ENCODE results near the gene LRRC8A. TPM values are rescaled to one million over a fixed set of nuclear protein-coding genes. Genes with fewer than 3 reads are reported as not detected.
"Not testable (repeated sequence)": the region's sequence is repeated elsewhere in the genome, so short reads cannot be mapped to it uniquely, and the experiment has no call there.

The LRRC8A gene
- 44.4 and 47.4 TPM in 2 replicates for total RNA-seq

GRCh38 chr9:128881884-128882676, at the start of gene LRRC8A, which contains the start of gene KYAT1:
TSS of gene LRRC8A (plus strand) at chr9:128882133. CDS start at chr9:128907165, 25,032 bp downstream.
TSS of gene KYAT1 (minus strand) at chr9:128881950. CDS start at chr9:128845405, 36,545 bp downstream.
- peak; percentile 86 for DNase-seq (ENCODE audit: low read depth)

DNA sequence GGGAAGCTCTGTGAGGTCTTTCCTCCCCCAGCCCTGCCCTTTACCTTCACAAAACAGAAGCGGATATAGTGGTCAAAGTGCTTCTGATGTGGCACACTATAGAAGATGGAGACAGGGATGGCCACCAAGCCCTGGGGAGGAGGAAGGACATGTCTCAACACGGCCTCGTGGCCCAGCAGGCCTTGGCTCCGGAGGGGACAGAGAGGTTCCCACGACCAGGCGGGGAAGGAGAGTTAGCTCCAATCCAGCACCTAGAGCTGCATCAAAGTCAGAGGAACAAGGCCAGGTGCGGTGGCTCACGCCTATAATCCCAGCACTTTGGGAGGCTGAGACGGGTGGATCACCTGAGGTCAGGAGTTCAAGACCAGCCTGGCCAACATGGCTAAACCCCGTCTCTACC, 48.2 kb upstream of the LRRC8A start:
- DNase-seq (ENCODE audit: low read depth), result no peak

GRCh38 chr9:128835246-128836210, 46.4 kb upstream of the LRRC8A start:
- DNase-seq (ENCODE audit: low read depth), result no peak

- DNase-seq (ENCODE audit: low read depth), result no peak
Measured at GRCh38 chr9:128836509-128837145, 45.3 kb upstream of the LRRC8A start.

DNA sequence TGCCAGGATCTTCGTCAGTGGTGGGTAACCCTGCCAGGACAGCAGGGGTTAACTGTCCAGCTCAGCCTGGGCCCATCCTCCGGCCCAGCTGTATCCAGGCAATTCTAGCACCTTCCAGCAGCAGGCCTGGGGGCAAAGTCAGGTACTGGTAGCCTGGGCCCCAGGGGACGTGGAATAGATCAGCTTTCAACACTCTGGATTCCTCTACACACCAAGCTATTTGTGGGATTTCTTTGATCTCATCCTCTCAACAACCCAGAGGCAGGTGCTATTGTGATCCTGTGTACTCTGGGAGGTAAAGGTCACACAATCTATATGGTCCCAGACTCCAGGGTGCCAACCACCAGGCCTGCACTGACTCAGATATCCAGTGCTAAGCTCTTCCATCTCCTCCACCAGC, 43.6 kb upstream of the LRRC8A start:
- DNase-seq (ENCODE audit: low read depth), result no peak

DNA sequence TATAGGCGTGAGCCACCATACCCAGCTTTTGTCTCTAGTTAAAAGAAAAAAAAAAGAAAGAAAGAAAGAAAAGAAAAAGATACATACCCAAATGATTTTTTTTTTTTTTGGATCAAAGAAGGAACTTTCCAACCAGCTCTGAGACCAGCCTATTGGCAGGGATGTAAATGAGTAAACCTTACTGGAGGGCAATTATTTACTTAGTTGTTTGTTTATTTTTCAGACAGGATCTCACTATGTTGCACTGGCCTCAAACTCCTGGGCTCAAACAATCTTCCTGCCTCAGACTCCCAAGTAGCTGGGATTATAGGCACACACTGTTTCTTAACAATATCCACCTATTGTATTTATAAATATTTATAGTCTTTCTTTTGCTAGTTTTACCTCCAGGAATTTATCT, 41.4 kb upstream of the LRRC8A start:
- DNase-seq (ENCODE audit: low read depth), result no peak

DNA sequence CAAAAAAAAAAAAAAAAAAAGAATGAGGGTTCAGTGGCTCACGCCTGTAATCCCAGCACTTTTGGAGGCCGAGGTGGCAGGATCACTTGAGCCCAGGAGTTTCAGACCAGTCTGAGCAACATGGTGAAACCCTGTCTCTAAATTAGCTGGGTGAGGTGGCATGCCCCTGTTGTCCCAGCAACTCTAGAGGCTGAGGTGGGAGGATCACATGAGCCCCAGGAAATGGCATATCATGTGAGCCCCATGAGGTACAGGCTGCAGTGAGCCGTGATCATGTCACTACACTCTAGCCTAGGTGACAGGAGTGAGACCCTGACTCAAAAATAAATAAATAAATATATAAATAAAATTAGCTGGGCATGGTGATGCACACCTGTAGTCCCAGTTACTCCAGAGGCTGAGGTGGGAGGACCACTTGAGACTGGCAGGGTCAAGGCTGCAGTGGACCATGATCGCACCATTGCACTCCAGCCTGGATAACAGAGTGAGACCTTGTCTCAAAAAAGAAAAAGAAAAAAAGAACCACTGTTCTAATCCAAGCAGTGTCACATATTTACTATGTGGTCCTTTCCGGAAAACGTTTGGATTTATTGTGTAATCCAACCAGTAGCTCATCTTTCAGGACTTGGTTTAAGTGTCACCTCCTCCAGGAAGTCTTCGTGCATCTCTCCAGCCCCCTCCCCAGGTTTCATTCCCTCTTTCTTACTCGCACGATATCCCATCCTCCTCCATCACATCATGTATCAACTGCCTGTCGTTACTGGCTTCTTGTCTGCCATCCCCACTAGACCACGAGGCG, 40.0 kb upstream of the LRRC8A start:
- no peak for DNase-seq (ENCODE audit: low read depth)

GRCh38 chr9:128843171-128843570, 38.8 kb upstream of the LRRC8A start:
- DNase-seq (ENCODE audit: low read depth), result not testable (repeated sequence)

DNA sequence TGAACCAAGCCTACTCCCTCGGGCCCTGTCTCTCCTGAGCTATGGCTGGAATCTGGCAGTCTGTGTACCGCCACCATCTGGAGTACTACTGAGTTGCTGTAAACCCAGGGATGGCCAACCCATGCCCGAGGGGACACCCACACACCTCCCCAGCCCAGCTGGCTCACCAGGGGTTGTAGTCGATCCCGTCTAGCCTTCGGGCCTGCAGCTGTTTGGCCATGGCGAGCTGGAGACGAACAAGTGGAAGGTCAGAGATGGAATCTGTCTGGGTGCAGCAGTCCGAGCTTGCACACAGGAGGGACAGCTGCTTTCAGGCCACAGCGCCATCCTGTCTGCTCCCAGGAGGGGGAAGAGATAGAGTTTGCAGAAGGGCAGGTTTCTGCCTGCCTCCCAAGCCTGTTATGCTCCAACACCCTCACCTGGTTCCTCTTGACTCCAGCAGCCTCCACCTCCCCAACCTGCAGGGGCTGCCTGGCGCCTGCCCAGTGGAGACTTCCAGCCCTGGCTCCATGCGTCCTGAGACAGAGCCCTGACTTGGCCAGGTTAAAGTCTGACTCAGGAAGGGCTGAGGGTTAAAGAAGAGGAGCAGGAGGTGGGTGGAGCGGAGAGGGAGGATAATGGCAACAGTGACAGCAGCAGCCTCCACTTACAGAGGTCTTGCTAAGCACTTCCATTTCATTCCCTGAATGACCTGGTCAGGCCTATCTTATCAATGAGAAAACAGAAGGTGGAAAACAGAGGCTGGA, 36.6 kb upstream of the LRRC8A start:
- peak; percentile 15 for DNase-seq (ENCODE audit: low read depth)

- DNase-seq (ENCODE audit: low read depth), result no peak
Measured at GRCh38 chr9:128846680-128847030, 35.3 kb upstream of the LRRC8A start.

DNA sequence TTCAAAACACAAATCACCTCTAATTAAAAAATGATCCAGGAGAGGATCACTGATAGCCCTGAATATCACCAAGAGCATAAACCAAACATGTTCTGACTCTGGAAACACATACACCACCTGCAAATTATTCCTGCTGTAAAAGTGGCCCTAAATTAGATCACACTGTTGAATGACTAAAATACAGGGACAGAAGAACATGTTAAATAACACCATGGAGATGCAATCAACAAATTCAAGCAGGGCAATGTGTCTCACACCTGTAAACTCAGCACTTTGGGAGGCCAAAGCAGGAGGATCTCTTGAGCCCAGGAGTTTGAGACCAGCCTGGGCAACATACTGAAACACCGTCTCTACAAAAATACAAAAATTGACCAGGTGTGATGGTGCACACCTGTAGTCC, 34.1 kb upstream of the LRRC8A start:
- no peak for DNase-seq (ENCODE audit: low read depth)

GRCh38 chr9:128851024-128851423, 30.9 kb upstream of the LRRC8A start:
- not testable (repeated sequence) for DNase-seq (ENCODE audit: low read depth)

DNA sequence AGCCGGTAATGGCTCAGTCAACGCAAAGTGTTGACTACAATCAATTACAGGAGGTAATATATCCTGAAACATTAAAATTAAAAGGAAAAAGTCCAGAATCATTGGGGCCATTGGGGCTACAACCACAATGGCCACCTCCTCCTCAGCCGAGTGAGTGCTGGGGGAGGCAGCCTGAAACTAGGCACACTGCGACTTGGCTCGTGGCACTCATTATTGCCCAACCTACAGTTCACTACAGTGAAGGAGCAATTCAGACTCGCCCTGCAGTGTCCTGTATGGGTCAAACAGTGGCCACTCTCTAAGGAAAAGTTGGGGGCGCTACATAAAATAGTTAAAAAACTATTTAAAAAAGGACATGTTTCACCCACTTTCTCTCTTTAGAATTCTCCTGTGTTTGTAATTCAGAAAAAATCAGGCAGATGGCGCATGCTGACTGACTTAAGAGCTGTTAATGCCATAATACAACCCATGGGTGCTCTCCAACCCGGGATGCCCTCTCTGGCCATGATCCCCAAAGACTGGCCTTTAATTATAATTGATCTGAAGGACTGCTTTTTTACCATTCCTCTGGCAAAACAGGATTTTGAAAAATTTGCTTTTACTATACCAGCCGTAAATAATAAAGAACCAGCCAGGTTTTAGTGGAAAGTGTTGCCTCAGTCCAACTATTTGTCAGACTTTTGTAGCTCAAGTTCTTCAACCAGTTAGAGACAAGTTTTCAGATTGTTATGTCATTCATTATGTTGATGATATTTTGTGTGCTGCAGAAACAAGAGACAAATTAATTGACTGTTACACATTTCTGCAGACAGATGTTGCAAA, 29.9 kb upstream of the LRRC8A start:
- peak; percentile 45 for DNase-seq (ENCODE audit: low read depth)

GRCh38 chr9:128852646-128853045, 29.3 kb upstream of the LRRC8A start:
- DNase-seq (ENCODE audit: low read depth), result not testable (repeated sequence)

DNA sequence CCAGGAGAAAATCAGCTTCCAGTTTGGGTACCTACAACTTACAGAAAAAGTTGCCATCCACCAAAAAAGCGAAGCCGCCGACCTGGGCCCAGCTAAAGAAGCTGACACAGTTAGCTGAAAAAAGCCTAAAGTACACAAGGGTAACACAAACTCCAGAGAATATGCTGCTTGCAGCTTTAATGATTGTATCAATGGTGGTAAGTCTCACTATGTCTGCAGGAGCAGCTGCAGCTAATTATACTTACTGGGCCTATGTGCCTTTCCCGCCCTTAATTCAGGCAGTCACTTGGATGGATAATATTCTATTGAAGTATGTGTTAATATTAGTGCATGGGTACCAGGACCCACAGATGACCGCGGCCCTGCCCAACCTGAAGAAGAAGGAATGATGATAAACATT, 27.5 kb upstream of the LRRC8A start:
- not testable (repeated sequence) for DNase-seq (ENCODE audit: low read depth)

DNA sequence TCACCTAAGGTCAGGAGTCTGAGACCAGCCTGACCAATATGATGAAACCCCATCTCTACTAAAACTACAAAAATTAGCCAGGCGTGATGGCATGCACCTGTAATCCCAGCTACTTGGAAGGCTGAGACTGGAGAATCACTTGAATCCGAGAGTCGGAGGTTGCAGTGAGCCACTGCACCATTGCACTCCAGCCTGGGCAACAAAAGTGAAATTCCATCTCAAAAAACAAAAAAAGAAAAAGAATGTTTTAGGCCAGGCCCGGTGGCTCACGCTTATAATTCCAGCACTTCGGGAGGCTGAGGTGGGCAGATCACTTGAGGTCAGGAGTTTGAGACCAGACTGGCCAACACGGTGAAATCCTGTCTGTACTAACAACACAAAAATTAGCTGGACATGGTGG, 23.5 kb upstream of the LRRC8A start:
- not testable (repeated sequence) for DNase-seq (ENCODE audit: low read depth)

GRCh38 chr9:128860937-128861336, 21.0 kb upstream of the LRRC8A start:
- DNase-seq (ENCODE audit: low read depth), result no peak

GRCh38 chr9:128861501-128861900, 20.4 kb upstream of the LRRC8A start:
- DNase-seq (ENCODE audit: low read depth), result no peak

DNA sequence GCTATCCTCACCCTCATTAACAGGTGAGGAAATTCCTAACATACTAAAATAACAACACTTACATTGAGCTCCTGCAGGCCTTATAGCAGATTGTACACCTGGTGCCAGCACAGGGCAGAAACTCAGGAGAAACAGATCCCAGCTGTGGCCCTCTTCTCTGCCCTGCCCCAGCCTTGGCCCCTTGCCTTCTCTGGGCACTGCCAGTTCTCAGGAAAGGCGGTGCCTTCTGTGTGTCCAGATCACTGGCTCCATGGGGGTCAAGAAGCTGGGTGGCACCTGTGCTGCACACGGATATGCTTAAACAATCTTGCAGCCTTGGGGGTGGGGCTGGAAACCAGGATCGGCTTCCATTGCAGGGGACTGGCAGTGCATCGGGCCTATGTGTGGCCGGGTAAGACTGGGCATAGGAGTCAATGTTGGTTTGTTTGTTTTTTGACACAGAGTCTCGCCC, 19.5 kb upstream of the LRRC8A start:
- no peak for DNase-seq (ENCODE audit: low read depth)

- DNase-seq (ENCODE audit: low read depth), result peak; percentile 36
Measured at GRCh38 chr9:128863647-128864046, 18.3 kb upstream of the LRRC8A start.
